Activated CD8-positive, alpha-beta T cell treated with anti-CD3 and anti-CD28 coated beads for 36 hours (primary cell): ENCODE results near the gene TOMM20L. TPM values are rescaled to one million over a fixed set of nuclear protein-coding genes. Genes with fewer than 3 reads are reported as not detected.
"Not testable (repeated sequence)": the region's sequence is repeated elsewhere in the genome, so short reads cannot be mapped to it uniquely, and the experiment has no call there.

Experiments
- ATAC-seq: fragments of 200-7000 bp; cut with Tn5 transposase; one replicate; pipeline ENCODE4 v1.10.0; 2021; ENCODE audit warnings: mild to moderate bottlenecking, moderate library complexity
- CTCF ChIA-PET: fragments of 350-600 bp; sonication (Branson Sonifier 250); formaldehyde crosslinking; loops from one replicate; lab custom pipeline; 2021; ENCODE audit warnings: antibody characterized with exemption; lab: Charles Lee
- POLR2A ChIA-PET: fragments of 350-600 bp; sonication (Branson Sonifier 250); formaldehyde crosslinking; loops from one replicate; lab custom pipeline; 2021; ENCODE audit warnings: antibody characterized with exemption; lab: Charles Lee
- DNase-seq: peaks from one replicate; pipeline ENCODE4 v3.0.0-alpha.2; 2020
- H3K27ac Mint-ChIP-seq: one replicate; pipeline ENCODE4 v1.8.0; 2021; ENCODE audit warnings: mild to moderate bottlenecking, mixed read lengths
- H3K27me3 Mint-ChIP-seq: one replicate; pipeline ENCODE4 v1.8.0; 2021; ENCODE audit warnings: mixed read lengths
- H3K36me3 Mint-ChIP-seq: one replicate; pipeline ENCODE4 v1.8.0; 2021; ENCODE audit warnings: low read depth, mixed read lengths
- H3K4me1 Mint-ChIP-seq: one replicate; pipeline ENCODE4 v1.8.0; 2021; ENCODE audit warnings: low read depth, mixed read lengths
- H3K4me3 Mint-ChIP-seq: one replicate; pipeline ENCODE4 v1.8.0; 2021; ENCODE audit warnings: mild to moderate bottlenecking, moderate library complexity, mixed read lengths
- H3K9me3 Mint-ChIP-seq: one replicate; pipeline ENCODE4 v1.8.0; 2021; ENCODE audit warnings: mixed read lengths
- CTCF ChIP-seq: fragments of 200-600 bp; IDR thresholded peaks from one replicate; pipeline ENCODE4 v1.8.0; 2022; ENCODE audit warnings: antibody characterized with exemption, mild to moderate bottlenecking
- intact Hi-C: fragments of 100-400 bp; cut with micrococcal nuclease; formaldehyde crosslinking; loops from one replicate; pipeline ENCODE4 v1.10.0; 2022
- total RNA-seq, 2 experiments: library from RNA; stranded (reverse); gene quantifications; one replicate each; pipeline ENCODE4 v1.2.3, GENCODE V29; 2021

The TOMM20L gene
- total RNA-seq, 2 experiments from 2014 or later = not detected

- ChIA-PET POLR2A (no interaction called here), CTCF (no interaction called here)
- TF ChIP-seq CTCF = no peak
- H3K4me3 Mint-ChIP-seq = no peak overlapping the region
- no peaks in the 10 kb centered on the region for H3K27me3 Mint-ChIP-seq
- no peaks in the 10 kb centered on the region for H3K4me1 Mint-ChIP-seq
- peaks cover 2% of the 10 kb centered on the region for H3K36me3 Mint-ChIP-seq
- intact Hi-C loops = no loop called here
- no peak overlapping the region for H3K27ac Mint-ChIP-seq
- no peaks in the 10 kb centered on the region for H3K9me3 Mint-ChIP-seq
- no peak for DNase-seq
- no peak for ATAC-seq
Observed at GRCh38 chr14:58401587-58401986, 5.9 kb downstream of the TOMM20L start.

GRCh38 chr14:58408681-58409215 is 13.0 kb downstream of the TOMM20L start:
- TF ChIP-seq CTCF = no peak
- POLR2A ChIA-PET = no interaction called here
- ATAC-seq (no peak), DNase-seq (no peak)
- no peaks in the 10 kb centered on the region for H3K4me1 Mint-ChIP-seq
- H3K4me3 Mint-ChIP-seq = no peak overlapping the region
- H3K27me3 Mint-ChIP-seq = no peaks in the 10 kb centered on the region
- H3K9me3 Mint-ChIP-seq = no peaks in the 10 kb centered on the region
- peaks cover 28% of the 10 kb centered on the region for H3K36me3 Mint-ChIP-seq
- intact Hi-C loops = no loop called here
- H3K27ac Mint-ChIP-seq = no peak overlapping the region
- CTCF ChIA-PET = interaction anchor here (0.9 to 2.4 kb wide), 2 partner anchors 13 to 93 kb away, joined by 3 to 8 read pairs; partner anchors contain the start of gene TOMM20L

GRCh38 chr14:58414845-58415244 is 19.1 kb downstream of the TOMM20L start:
- ChIA-PET POLR2A (no interaction called here), CTCF (no interaction called here)
- Mint-ChIP-seq H3K36me3 (peaks cover 55% of the 10 kb centered on the region), H3K27ac (no peak overlapping the region), H3K27me3 (no peaks in the 10 kb centered on the region), H3K9me3 (peaks cover 1% of the 10 kb centered on the region), H3K4me3 (no peak overlapping the region), H3K4me1 (peaks cover 24% of the 10 kb centered on the region)
- no peak for ATAC-seq
- no peak for TF ChIP-seq CTCF
- intact Hi-C loops = no loop called here
- DNase-seq = no peak

- peaks cover 1% of the 10 kb centered on the region for H3K9me3 Mint-ChIP-seq
- peaks cover 56% of the 10 kb centered on the region for H3K36me3 Mint-ChIP-seq
- no peaks in the 10 kb centered on the region for H3K27me3 Mint-ChIP-seq
- H3K4me1 Mint-ChIP-seq = peaks cover 26% of the 10 kb centered on the region
- no peak for TF ChIP-seq CTCF
- no peak overlapping the region for H3K4me3 Mint-ChIP-seq
- peak overlapping the region; percentile 27 for H3K27ac Mint-ChIP-seq
- CTCF ChIA-PET = no interaction called here
- ATAC-seq (no peak), DNase-seq (no peak)
- POLR2A ChIA-PET = interaction anchor here (1.0 kb wide), 1 partner anchor 12 kb away, joined by 3 read pairs; the partner anchor contains the start of genes KIAA0586 and TIMM9
- intact Hi-C loops = no loop called here
Observed at GRCh38 chr14:58415636-58416547, 20.2 kb downstream of the TOMM20L start.

- POLR2A ChIA-PET = interaction anchor here (0.8 kb wide), 1 partner anchor 131 kb away, joined by 4 read pairs; no protein-coding TSS in a partner anchor
- peaks cover 56% of the 10 kb centered on the region for H3K36me3 Mint-ChIP-seq
- H3K27ac Mint-ChIP-seq, intact Hi-C loops, CTCF ChIA-PET, H3K4me3 Mint-ChIP-seq, ATAC-seq, H3K9me3 Mint-ChIP-seq, H3K27me3 Mint-ChIP-seq, DNase-seq: not testable (repeated sequence)
- H3K4me1 Mint-ChIP-seq = peaks cover 29% of the 10 kb centered on the region
Observed at GRCh38 chr14:58416934-58417333, 21.2 kb downstream of the TOMM20L start.
